ENCODE results near the gene C1orf105.
"Not testable (repeated sequence)": the region's sequence is repeated elsewhere in the genome, so short reads cannot be mapped to it uniquely, and the experiment has no call there.

Gene C1orf105, protein sequence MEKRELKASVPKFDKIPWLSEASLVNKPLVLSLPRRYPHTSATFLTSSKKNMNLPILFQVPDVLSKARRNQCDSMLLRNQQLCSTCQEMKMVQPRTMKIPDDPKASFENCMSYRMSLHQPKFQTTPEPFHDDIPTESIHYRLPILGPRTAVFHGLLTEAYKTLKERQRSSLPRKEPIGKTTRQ

DNA sequence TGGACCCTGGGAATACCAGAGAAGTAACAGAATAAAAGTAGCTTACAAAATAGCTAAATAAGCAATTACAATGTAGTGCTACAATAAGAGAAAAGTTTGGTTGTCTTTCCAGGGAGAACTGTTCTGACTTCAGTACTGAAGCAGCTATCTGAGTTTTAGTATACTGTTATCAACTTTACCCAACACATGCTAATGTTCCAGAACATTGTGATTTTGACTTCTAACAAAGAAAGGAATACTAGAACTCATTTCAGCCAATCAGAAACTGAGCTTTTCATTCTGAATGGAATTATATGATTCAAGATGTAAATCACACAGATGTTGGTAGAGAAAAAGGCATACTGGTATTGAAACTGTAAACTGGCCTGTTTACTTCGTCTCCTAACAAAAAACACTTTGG lies at the start of gene C1orf105:
C1orf105 (plus strand) TSS at position 301 of the 400 bp plus-strand sequence. CDS start 201 bp downstream, outside the sequence.
- DNase-seq (ENCODE audit: low read depth): no peak

DNA sequence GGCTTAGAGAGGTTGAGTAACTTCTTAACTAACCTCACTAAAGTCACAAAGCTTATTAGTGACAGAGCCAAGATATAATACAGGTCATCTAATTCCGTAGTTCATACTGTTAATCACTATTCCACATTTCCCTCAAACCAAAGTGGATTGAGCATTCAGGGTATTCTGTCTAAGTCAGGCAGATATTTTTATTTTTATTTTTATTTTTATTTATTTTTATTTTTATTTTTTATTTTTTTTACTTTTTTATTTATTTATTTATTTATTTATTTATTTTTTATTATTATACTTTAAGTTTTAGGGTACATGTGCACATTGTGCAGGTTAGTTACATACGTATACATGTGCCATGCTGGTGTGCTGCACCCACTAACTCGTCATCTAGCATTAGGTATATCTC lies 48.8 kb upstream of the C1orf105 start:
- not testable (repeated sequence) for DNase-seq (ENCODE audit: low read depth)

DNA sequence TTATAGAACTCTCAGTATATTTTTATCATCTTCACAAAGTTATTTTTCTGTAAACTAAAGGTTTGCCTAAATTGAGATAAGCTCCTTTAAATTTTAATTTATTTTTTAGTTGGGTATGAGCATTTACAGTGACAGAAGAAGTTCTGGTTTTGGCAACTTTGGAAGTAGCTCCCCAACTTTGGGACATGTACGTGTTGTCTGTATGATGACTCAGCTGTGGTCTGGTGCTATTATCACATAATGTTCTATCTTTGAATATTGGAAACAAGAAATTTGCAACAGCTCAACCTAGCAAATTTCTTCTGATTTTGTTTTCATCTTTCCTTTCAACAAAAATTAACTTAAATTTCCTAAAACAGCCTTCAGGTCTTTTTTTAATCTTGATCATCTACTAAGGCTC lies 46.6 kb upstream of the C1orf105 start:
- no peak for DNase-seq (ENCODE audit: low read depth)

DNA sequence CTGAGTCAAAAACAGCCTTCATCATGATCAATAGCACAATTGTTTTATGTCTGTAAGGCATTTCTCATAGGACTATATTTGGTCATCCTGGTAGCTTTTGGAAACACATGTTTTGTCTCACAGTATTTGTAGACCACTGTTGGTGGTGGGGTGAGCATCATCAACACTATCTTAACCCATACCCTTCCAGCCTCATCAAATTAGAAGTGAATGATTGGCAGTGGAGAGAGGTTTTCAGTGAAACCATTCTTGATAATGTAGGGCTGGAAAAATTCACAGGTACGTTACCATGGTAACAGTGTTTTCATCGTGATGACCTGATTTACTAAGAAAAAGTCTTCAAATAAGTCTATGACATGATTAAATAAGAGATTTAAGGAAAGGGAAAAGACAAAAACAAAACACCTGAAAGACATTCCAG lies 45.3 kb upstream of the C1orf105 start:
- no peak for DNase-seq (ENCODE audit: low read depth)

DNA sequence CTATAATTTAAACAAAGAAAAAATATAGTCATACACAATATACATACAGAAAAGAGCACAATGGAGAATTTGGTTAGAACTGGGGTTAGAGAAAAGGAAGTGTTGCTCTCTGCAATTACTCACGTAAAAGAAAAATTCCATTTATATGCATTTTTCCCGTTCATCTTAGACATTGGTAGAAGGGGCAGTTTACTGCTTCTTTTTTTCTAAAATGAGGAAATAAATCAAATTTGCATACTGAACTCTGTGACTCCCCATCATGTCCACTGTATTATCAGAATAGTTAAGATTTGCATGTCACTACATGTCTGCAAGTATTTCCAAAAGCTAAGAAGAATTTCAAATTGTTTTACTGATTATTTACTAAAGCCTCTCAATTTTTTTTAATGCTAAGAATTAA lies 44.1 kb upstream of the C1orf105 start:
- no peak for DNase-seq (ENCODE audit: low read depth)

DNA sequence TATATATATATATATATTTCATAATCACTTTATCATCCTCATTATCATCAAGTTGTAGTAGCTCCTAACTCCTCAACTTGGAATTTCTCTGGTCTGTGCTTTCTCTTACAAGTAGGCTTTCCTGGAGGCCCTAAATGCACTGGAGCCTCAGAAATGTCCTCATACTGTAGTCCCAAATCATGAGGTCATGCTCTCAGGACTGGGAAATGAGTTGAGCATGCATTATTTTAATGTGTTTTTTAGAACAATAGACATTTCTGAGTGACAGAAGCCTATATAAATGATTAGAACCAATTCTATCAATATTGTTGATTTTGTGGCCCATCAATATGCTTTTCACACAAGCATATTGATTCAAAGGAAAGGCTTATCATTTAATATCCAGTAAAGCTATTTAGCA lies 42.9 kb upstream of the C1orf105 start:
- no peak for DNase-seq (ENCODE audit: low read depth)

DNA sequence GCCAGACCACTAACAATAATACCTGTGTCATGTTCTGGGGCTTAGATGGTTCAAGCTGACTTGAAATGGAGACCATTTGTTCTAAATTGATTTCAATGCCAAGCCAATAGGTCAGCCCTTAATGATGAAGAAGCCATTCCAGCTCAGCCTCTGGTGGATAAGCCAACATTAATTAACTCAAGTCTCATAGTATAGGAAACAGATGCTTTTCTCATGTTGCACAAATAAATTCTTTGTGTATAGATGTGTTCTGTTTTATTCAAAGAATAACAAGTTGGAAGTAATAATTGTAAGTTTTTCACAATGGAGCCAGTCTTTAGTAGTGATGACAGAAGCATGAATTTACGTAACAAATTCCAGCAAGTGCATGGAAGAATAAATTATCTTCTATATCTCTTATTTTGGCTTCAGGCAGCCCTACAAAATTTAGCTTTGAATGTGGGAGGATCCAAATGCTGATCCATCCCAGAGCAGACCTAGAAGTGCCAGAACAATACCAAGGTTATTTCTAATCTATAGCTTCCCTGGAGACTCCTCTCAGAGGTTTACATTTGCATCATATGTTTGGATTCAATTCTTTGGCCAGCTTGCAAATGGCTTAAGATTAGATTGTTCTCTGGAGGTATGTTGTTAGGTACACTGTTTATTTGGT lies 42.2 kb upstream of the C1orf105 start:
- no peak for DNase-seq (ENCODE audit: low read depth)

DNA sequence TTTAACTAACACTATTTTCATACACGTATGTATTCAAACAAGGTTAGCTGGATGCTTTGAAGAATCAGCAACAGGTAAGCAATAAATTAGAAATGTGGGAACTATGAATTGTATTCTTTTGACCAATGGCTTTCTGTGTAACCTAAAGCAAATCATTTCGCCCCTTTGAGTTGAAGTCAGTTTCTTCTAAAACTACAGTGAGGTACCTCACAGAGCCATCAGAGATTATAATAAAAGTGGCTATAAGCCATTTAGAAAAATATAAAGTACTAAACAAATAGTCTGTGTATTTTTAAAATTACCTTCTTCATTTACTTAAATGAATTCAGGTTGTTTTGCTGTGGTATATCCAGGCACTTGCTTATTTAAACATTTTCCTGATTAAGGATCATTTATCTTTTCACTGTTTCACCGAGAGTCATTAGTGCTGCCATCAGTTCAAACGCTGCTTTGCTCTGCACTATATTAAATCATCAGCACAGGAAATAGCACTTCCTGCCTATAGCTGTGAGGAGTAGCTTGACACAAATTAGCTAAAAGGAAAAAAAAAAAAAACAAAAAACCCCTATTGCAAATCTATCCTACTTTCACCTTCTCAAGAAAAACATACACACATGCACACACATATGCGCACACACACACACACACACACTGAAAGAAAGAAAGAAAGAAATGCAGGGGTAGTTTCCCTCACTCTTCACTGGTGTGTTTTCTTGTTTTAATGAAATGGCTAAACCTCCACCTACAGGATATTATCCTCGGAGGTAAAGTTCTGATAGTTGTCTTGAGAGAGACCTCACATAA lies 39.8 kb upstream of the C1orf105 start:
- no peak for DNase-seq (ENCODE audit: low read depth)

DNA sequence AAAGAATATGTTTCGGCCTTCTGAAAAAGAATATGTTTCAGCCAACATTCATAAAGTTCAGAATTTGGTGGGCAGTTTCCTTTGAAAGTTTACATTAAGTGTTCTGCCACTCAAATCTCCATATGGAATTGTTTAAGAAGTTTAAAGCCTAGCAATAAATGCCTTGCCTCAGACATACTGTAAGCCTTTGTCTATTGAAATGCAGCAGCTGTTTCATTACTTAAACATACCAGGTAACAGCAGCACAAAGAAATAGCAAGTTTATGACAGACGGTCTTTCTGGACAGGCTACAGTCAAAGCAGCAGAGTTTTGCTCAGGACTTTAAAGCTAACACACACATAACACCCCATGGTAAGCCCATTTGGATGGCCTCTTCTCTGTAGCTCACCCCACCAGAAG lies 38.5 kb upstream of the C1orf105 start:
- no peak for DNase-seq (ENCODE audit: low read depth)

DNA sequence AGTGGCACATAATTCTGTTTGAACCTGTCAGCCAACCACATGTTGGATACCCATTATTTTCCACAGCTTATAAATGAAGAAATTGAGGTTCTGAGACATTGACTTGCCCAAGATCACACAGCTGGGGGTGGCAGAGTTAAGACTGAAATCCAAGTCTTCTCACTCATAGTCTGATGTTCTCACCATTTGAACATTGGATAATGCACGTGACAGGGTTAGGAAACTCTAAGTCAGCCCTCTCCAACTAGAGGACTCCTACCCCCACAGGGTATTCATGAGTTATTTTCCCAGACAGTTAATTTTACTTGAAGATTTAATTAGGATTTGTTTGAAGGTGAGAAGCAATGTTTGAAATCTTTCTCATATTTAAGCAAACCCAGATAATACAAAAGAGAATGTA lies 38.1 kb upstream of the C1orf105 start:
- no peak for DNase-seq (ENCODE audit: low read depth)

DNA sequence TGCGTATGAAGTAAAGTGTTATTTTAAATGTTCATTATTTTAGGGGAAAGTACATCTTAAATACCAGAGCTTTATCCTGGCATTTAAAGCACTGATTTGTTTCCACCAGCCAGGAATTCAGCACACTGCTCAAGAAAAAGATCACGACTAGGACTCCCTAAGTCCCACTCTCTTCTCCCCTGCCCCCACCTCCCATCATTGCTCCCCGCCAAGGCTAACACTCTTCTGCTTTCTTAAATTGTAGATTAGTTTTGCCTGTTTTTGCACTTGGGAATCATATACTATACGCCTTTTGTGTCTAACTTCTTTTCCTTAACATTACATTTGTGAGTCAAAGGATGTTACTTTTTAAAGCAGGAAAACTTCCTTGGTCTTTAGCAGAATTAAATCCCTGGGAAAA lies 37.5 kb upstream of the C1orf105 start:
- no peak for DNase-seq (ENCODE audit: low read depth)

DNA sequence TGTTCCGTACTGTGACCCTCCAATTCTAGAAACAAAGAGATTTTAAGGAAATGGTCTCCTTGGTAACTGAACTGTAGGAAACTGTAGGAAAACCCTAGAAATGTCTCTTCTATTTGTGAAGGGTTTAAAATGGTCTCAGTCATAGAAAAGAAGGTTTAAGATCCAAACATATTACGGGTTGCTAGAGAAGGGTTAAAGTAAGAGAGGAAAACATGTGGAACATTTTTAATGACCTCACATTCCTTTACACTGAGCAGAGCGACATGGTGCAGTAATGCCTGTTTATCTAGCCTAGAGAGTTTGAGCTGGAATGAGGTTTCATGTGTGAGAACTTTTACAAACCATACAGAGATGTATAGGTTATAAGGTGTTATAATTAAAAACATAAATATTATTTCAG lies 36.9 kb upstream of the C1orf105 start:
- no peak for DNase-seq (ENCODE audit: low read depth)

DNA sequence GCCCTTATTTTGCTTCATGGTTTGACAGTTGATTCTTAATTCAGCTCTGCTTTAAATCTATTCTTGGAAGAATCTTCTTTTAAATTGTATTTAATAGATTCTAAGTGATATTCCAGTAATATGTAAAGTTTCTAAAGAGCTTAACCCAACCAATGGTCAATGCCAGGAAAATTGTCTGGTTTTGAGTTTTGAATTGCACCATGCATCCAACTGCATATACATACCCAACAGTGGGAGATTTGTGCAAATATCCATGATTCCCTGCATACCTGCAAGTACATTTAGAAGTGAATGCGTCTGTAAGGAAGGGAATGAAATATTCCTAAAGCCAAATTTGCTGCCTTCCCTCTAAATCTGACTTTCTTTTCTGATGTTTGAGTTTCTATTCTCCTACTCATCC lies 35.8 kb upstream of the C1orf105 start:
- DNase-seq (ENCODE audit: low read depth): no peak

DNA sequence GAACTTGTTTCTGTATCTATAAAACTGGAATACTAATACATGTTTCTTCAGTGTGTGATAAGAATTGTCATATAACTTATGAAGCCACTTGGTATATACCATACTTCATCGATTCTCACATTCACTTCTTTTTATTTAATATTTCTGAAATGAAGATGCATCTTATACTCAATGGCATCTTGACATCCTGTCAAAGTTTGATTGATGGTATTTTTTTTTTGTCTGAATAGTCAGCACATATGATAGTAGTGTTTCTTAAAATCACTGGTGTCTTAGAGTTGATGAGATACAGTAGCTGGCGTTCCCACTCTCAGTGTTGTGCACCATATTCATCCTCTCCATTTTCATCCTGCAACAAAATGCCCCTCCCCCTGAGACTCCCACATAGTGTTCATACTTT lies 34.4 kb upstream of the C1orf105 start:
- no peak for DNase-seq (ENCODE audit: low read depth)

DNA sequence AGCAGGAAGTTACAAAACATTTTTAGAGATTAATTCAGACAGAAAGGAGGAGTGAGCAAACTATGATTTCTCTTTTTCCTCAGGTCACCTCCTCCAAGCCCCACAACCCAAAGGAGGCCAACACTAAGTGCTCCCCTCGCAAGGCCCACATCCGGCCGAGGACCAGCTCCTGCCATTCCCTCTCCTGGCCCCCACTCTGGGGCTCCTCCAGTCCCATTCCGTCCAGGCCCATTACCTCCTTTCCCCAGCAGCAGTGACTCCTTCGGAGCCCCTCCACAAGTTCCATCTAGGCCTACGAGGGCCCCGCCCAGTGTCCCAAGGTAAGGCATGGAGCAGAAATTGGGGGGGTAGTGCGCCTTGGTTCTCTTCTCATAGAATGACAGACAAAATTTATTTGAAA lies 32.0 kb upstream of the C1orf105 start:
- no peak for DNase-seq (ENCODE audit: low read depth)

DNA sequence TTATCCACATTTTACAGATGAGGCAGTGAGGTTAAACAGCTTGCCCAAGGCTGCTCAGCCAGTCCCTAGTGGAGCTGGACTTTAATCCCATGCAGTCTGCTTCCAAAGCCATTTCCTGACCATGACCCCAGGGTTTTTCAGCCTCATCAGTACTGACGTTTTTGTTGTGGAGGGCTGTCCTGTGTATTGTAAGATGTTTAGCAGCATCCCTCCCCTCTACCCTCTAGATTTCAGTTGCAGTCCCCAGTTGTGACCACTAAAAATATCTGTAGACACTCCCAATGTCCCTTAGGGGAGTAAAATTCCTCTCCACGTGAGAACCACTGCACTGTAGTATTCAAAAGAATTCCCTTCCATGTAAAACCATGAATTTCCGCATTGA lies 30.2 kb upstream of the C1orf105 start:
- no peak for DNase-seq (ENCODE audit: low read depth)

DNA sequence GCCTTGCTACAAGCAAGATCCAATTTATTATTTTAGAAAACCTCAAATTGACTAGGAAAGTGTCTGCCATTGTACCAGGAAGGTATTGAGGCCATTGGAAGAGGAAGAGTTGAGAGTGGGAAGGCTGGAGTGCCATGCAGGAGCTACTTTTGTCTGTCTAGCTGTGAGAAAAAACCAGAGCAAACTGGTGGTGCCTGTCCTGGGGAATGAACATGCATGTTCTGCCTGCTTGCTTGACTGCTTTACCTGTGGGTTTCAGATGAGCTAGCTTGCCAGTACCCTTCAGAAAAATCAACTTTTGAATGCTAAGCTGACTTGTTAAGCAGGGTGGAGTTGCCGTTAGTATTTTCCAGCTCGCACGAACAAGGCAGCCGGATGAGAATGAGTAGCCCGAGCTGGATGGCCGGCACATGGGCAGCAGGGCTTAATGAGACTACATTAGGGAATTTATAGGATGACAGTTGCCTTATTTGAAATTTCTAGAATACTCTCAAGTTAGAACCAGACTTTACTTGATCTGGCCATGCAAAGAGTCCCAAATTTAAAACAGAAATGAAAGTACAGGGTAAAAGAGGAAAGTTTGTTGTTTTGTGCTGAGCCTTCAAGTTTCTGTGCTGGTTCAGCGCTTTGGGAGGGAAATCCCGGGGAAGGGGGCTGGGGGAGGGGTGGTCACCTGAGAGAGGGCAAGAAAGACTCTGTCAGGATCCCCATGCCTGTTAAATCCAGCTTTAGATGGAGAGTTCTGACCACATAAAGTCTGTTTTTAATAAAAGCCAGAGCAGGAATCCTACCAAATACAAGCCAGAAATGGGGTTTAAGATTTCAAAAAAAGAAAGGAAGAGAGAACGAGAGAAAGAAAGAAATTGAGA lies 29.6 kb upstream of the C1orf105 start:
- no peak for DNase-seq (ENCODE audit: low read depth)

DNA sequence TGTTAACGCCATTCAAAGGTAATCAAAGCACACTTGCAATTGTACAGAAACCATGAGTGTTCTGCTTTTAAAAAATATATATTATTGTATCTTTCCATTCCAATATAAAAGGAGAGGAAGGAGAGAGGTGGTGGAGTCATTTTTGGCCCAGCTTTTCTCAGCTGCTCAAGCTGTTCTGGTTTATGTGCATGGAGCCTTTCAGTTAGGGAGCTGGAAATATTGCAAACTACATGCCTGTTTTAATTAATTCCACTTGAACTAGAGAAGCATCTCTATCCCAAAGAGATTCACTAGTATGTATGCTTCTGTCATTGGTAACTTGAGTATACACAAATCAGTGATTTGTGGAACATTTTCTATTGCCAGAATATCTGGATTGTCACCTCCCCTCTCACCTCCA lies 28.5 kb upstream of the C1orf105 start:
- DNase-seq (ENCODE audit: low read depth): no peak

DNA sequence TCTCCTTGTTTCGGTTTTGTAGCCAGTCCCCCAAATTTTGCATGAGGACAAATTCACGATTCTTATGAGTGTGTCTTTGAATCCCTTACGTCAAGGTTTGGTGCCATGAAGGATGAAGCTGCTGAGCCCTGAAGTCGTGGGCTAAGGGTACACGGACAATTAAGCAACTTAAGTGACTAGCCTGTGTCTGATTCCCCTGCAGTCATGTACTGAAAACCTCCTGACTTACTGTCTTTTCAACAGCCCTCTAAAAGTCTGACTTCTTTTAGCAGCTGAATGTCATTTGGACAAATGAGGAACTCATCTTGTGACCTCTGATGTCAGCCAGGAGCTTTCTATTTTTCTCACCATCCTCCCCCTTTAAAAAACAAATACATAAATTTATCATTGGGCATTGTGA lies 27.1 kb upstream of the C1orf105 start:
- DNase-seq (ENCODE audit: low read depth): no peak

DNA sequence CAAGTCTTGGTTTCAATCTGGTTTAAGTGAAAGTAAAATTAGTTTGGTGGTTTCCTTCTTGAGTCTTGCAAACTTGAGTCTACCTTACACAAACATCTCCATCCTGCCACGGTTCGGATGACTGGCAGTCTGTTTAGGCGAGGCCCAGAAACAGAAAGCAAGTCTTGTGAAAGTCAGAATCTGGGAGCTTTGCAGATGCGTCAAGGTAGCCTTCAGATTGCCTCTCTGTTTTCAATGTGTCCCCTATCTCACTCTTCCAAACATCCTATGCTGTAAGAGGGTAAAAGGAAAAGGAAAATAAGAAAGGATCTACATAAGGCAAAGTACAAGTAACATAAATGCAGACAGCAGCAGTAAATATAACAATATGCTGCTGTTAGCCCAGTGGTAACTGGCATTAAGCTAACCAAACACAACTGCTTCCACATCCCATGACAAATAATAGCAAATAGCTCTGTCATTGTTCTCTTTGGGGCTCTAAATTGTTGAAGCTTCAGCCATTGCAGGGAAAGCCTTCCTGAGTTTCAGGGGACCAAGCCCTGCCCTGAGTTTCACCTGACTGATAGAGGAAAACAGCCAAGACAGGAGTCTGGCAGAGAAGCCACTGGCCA lies 26.2 kb upstream of the C1orf105 start:
- no peak for DNase-seq (ENCODE audit: low read depth)

DNA sequence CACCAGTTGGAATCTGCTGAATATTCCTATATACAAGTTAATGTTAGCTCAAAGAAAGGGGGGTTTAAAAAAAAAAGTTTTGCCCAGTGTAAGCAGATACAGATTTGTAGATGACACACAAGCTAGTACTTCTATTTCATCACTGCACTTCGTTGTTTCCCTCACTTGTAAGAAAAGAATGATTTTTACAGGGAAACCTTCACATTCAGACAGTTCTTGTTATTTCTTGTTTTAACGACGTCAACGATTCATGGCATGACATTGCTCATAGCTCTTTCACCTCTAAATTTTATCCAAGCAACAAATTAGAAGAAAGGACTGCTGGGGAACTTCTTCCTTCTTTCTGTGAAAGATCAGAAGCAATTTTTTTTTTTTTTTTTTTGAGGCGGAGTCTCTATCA lies 25.7 kb upstream of the C1orf105 start:
- DNase-seq (ENCODE audit: low read depth): no peak

DNA sequence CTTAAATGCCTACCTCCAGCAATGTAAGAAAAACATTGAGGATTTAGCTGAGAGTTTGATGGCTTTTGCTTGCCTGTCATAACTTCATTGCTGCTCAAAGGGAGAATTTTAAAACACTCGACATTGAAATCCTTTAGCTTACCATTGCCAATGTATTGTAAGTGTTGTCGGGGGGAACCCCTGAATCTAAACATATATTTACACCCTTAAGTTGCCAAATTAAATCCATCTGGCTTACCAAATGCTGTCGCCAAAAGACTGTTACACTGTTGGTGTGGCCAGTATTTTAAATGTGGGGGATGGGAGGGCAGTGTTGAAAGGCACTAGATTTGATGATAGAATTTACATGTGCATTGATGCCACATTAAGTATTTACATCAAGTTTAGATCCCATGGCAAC lies 24.9 kb upstream of the C1orf105 start:
- DNase-seq (ENCODE audit: low read depth): no peak

Measured in HS-27A (cell line).